ENCODE data around the gene OSMR. TPM values are rescaled to one million over a fixed set of nuclear protein-coding genes. Genes with fewer than 3 reads are reported as not detected.

OSMR gene
- total and polyA plus RNA-seq, 7 experiments from 2014 or later, result 0.20 to 0.37 TPM; not detected in 5

GRCh38 chr5:38938424-38938823 lies 92.6 kb downstream of the OSMR start:
- Histone ChIP-seq H3K4me1 (ENCODE audit: control insufficient read depth in 2 of 2, insufficient read depth in 2 of 2, low read length in 2 of 2) (no peaks in the 10 kb centered on the region), H3K4me3 (ENCODE audit: low read length) (no peak overlapping the region), H3K27ac (ENCODE audit: low read depth, low read length) (no peak overlapping the region), H3K36me3 (ENCODE audit: control insufficient read depth in 2 of 3, insufficient read depth in 3 of 3, low read length in 3 of 3) (peaks cover 0 to 28% (median 13%) of the 10 kb centered on the region in 3 experiments), H3K27me3 (ENCODE audit: control insufficient read depth in 2 of 2, insufficient read depth in 2 of 2, low read length in 2 of 2) (no peaks in the 10 kb centered on the region), H3K9me3 (ENCODE audit: control insufficient read depth in 2 of 3, low read length in 3 of 3) (no peaks in the 10 kb centered on the region)
- Mint-ChIP-seq H3K9me3 (peaks cover 0 to 2% (median 0%) of the 10 kb centered on the region in 11 donors), H3K27ac (no peak overlapping the region), H3K4me3 (no peak overlapping the region), H3K27me3 (no peaks in the 10 kb centered on the region), H3K36me3 (peaks cover 13 to 44% (median 30%) of the 10 kb centered on the region in 5 donors), H3K4me1 (no peaks in the 10 kb centered on the region)
- DNase-seq (no peak), ATAC-seq (no peak)
- POLR2A ChIA-PET, result no interaction called here
- CTCF ChIA-PET, result no interaction called here
- intact Hi-C loops (cut with micrococcal nuclease), result no loop called here

GRCh38 chr5:38938973-38939372 lies 93.2 kb downstream of the OSMR start:
- H3K27me3 Mint-ChIP-seq, result no peaks in the 10 kb centered on the region
- ATAC-seq (no peak), DNase-seq (no peak)
- Histone ChIP-seq H3K27ac (ENCODE audit: low read depth, low read length) (no peak overlapping the region), H3K36me3 (ENCODE audit: control insufficient read depth in 2 of 3, insufficient read depth in 3 of 3, low read length in 3 of 3) (peaks cover 0 to 31% (median 13%) of the 10 kb centered on the region in 3 experiments), H3K4me1 (ENCODE audit: control insufficient read depth in 2 of 2, insufficient read depth in 2 of 2, low read length in 2 of 2) (no peaks in the 10 kb centered on the region), H3K4me3 (ENCODE audit: low read length) (no peak overlapping the region), H3K27me3 (ENCODE audit: control insufficient read depth in 2 of 2, insufficient read depth in 2 of 2, low read length in 2 of 2) (no peaks in the 10 kb centered on the region), H3K9me3 (ENCODE audit: control insufficient read depth in 2 of 3, low read length in 3 of 3) (no peaks in the 10 kb centered on the region)
- no peaks in the 10 kb centered on the region for H3K4me1 Mint-ChIP-seq
- CTCF ChIA-PET, result no interaction called here
- H3K9me3 Mint-ChIP-seq, result peaks cover 0 to 2% (median 0%) of the 10 kb centered on the region in 11 donors
- H3K27ac Mint-ChIP-seq, result no peak overlapping the region
- intact Hi-C loops (cut with micrococcal nuclease), result no loop called here
- peaks cover 13 to 44% (median 30%) of the 10 kb centered on the region in 5 donors for H3K36me3 Mint-ChIP-seq
- no peak overlapping the region for H3K4me3 Mint-ChIP-seq
- POLR2A ChIA-PET, result no interaction called here

GRCh38 chr5:38940230-38940858 lies 94.5 kb downstream of the OSMR start:
- peaks cover 4 to 45% (median 26%) of the 10 kb centered on the region in 3 experiments for H3K36me3 ChIP-seq (ENCODE audit: control insufficient read depth in 2 of 3, insufficient read depth in 3 of 3, low read length in 3 of 3)
- ChIA-PET CTCF (no interaction called here), POLR2A (no interaction called here)
- no peak overlapping the region for H3K4me3 ChIP-seq (ENCODE audit: low read length)
- H3K27me3 ChIP-seq (ENCODE audit: control insufficient read depth in 2 of 2, insufficient read depth in 2 of 2, low read length in 2 of 2), result no peaks in the 10 kb centered on the region
- Mint-ChIP-seq H3K27me3 (no peaks in the 10 kb centered on the region), H3K9me3 (peaks cover 0 to 1% (median 0%) of the 10 kb centered on the region in 11 donors), H3K4me1 (no peaks in the 10 kb centered on the region), H3K36me3 (peaks cover 16 to 47% (median 30%) of the 10 kb centered on the region in 5 donors), H3K27ac (peak overlapping the region in 1 of 9 donors; percentile 15), H3K4me3 (no peak overlapping the region)
- H3K4me1 ChIP-seq (ENCODE audit: control insufficient read depth in 2 of 2, insufficient read depth in 2 of 2, low read length in 2 of 2), result no peaks in the 10 kb centered on the region
- H3K27ac ChIP-seq (ENCODE audit: low read depth, low read length), result no peak overlapping the region
- intact Hi-C loops (cut with micrococcal nuclease), result no loop called here
- no peaks in the 10 kb centered on the region for H3K9me3 ChIP-seq (ENCODE audit: control insufficient read depth in 2 of 3, low read length in 3 of 3)
- ATAC-seq (no peak), DNase-seq (no peak)

GRCh38 chr5:38941912-38942311 lies 96.1 kb downstream of the OSMR start:
- H3K27me3 ChIP-seq (ENCODE audit: control insufficient read depth in 2 of 2, insufficient read depth in 2 of 2, low read length in 2 of 2), result no peaks in the 10 kb centered on the region
- H3K4me1 ChIP-seq (ENCODE audit: control insufficient read depth in 2 of 2, insufficient read depth in 2 of 2, low read length in 2 of 2), result no peaks in the 10 kb centered on the region
- H3K36me3 ChIP-seq (ENCODE audit: control insufficient read depth in 2 of 3, insufficient read depth in 3 of 3, low read length in 3 of 3), result peaks cover 6 to 56% (median 34%) of the 10 kb centered on the region in 3 experiments
- H3K36me3 Mint-ChIP-seq, result peaks cover 17 to 41% (median 27%) of the 10 kb centered on the region in 5 donors
- ChIA-PET POLR2A (no interaction called here), CTCF (no interaction called here)
- peaks cover 0 to 1% (median 0%) of the 10 kb centered on the region in 11 donors for H3K9me3 Mint-ChIP-seq
- H3K4me3 Mint-ChIP-seq, result no peak overlapping the region
- DNase-seq, result no peak
- H3K27ac ChIP-seq (ENCODE audit: low read depth, low read length), result no peak overlapping the region
- intact Hi-C loops (cut with micrococcal nuclease), result no loop called here
- peak overlapping the region in 1 of 9 donors; percentile 23 for H3K27ac Mint-ChIP-seq
- peaks cover 0 to 9% (median 0%) of the 10 kb centered on the region in 7 donors for H3K4me1 Mint-ChIP-seq
- no peaks in the 10 kb centered on the region for H3K9me3 ChIP-seq (ENCODE audit: control insufficient read depth in 2 of 3, low read length in 3 of 3)
- no peaks in the 10 kb centered on the region for H3K27me3 Mint-ChIP-seq
- H3K4me3 ChIP-seq (ENCODE audit: low read length), result no peak overlapping the region
- no peak for ATAC-seq

GRCh38 chr5:38944282-38944681 lies 98.5 kb downstream of the OSMR start:
- Histone ChIP-seq H3K27me3 (ENCODE audit: control insufficient read depth in 2 of 2, insufficient read depth in 2 of 2, low read length in 2 of 2) (no peaks in the 10 kb centered on the region), H3K36me3 (ENCODE audit: control insufficient read depth in 2 of 3, insufficient read depth in 3 of 3, low read length in 3 of 3) (peaks cover 9 to 68% (median 35%) of the 10 kb centered on the region in 3 experiments), H3K4me1 (ENCODE audit: control insufficient read depth in 2 of 2, insufficient read depth in 2 of 2, low read length in 2 of 2) (no peaks in the 10 kb centered on the region), H3K27ac (ENCODE audit: low read depth, low read length) (no peak overlapping the region), H3K9me3 (ENCODE audit: control insufficient read depth in 2 of 3, low read length in 3 of 3) (no peaks in the 10 kb centered on the region), H3K4me3 (ENCODE audit: low read length) (no peak overlapping the region)
- Mint-ChIP-seq H3K4me3 (no peak overlapping the region), H3K27ac (no peak overlapping the region), H3K9me3 (no peaks in the 10 kb centered on the region), H3K4me1 (peaks cover 0 to 11% (median 0%) of the 10 kb centered on the region in 7 donors), H3K27me3 (no peaks in the 10 kb centered on the region), H3K36me3 (peaks cover 7 to 34% (median 22%) of the 10 kb centered on the region in 5 donors)
- DNase-seq (no peak), ATAC-seq (no peak)
- ChIA-PET CTCF (no interaction called here), POLR2A (interaction anchor here (0.6 kb wide), 1 partner anchor 255 kb away, joined by 3 read pairs; no protein-coding TSS in a partner anchor)
- intact Hi-C loops (cut with micrococcal nuclease), result no loop called here

- Histone ChIP-seq H3K4me3 (ENCODE audit: low read length) (no peak overlapping the region), H3K27me3 (ENCODE audit: control insufficient read depth in 2 of 2, insufficient read depth in 2 of 2, low read length in 2 of 2) (no peaks in the 10 kb centered on the region), H3K36me3 (ENCODE audit: control insufficient read depth in 2 of 3, insufficient read depth in 3 of 3, low read length in 3 of 3) (peaks cover 21 to 68% (median 52%) of the 10 kb centered on the region in 3 experiments), H3K27ac (ENCODE audit: low read depth, low read length) (no peak overlapping the region), H3K9me3 (ENCODE audit: control insufficient read depth in 2 of 3, low read length in 3 of 3) (no peaks in the 10 kb centered on the region), H3K4me1 (ENCODE audit: control insufficient read depth in 2 of 2, insufficient read depth in 2 of 2, low read length in 2 of 2) (no peaks in the 10 kb centered on the region)
- ATAC-seq (no peak), DNase-seq (no peak)
- H3K27ac Mint-ChIP-seq, result peak overlapping the region in 1 of 9 donors; percentile 25
- intact Hi-C loops (cut with micrococcal nuclease), result loop anchor here in 1 of 2 donors (5.0 kb wide), 1 partner anchor 169 kb away; no protein-coding TSS in a partner anchor
- peaks cover 7 to 45% (median 39%) of the 10 kb centered on the region in 5 donors for H3K36me3 Mint-ChIP-seq
- H3K27me3 Mint-ChIP-seq, result no peaks in the 10 kb centered on the region
- H3K4me1 Mint-ChIP-seq, result peaks cover 0 to 13% (median 0%) of the 10 kb centered on the region in 7 donors
- H3K4me3 Mint-ChIP-seq, result no peak overlapping the region
- no peaks in the 10 kb centered on the region for H3K9me3 Mint-ChIP-seq
- POLR2A ChIA-PET, result no interaction called here
- CTCF ChIA-PET, result interaction anchor here (1.5 kb wide), 1 partner anchor 507 kb away, joined by 3 read pairs; no protein-coding TSS in a partner anchor
These were observed 102.7 kb downstream of the OSMR start for GRCh38 chr5:38948501-38948900.

All from naive thymus-derived CD4-positive, alpha-beta T cell (primary cell).